Smooth muscle cell (in vitro differentiated cells): ENCODE results near the gene ARHGAP42. TPM values are rescaled to one million over a fixed set of nuclear protein-coding genes. Genes with fewer than 3 reads are reported as not detected.
A peak's percentile ranks its signal among the peaks of the same experiment; 100 is the strongest.

ENCODE experiments used
- DNase-seq: peaks from one replicate; lab custom pipeline; 2025; ENCODE audit not compliant: unreplicated experiment; lab: John Stamatoyannopoulos, UW
- H2AFZ ChIP-seq: fragments of 200-600 bp; sonication (generic); 2 replicates; pipeline ENCODE4 v1.6.0; 2016; ENCODE audit warnings: antibody characterized with exemption, low read depth, mild to moderate bottlenecking
- H3F3A ChIP-seq: fragments of 200-600 bp; sonication (generic); 2 replicates; pipeline ENCODE4 v1.6.0; 2017; ENCODE audit warnings: antibody characterized with exemption, low read depth
- H3K27ac ChIP-seq: fragments of 200-600 bp; sonication (generic); 2 replicates; pipeline ENCODE4 v1.5.1; 2016; ENCODE audit warnings: low read depth, mild to moderate bottlenecking
- H3K27me3 ChIP-seq: fragments of 200-600 bp; sonication (generic); 2 replicates; pipeline ENCODE4 v1.6.1; 2016; ENCODE audit warnings: low read depth, mild to moderate bottlenecking
- H3K36me3 ChIP-seq: fragments of 200-600 bp; sonication (generic); 2 replicates; pipeline ENCODE4 v1.5.1; 2016; ENCODE audit warnings: low read depth
- H3K4me1 ChIP-seq: fragments of 200-600 bp; sonication (generic); 2 replicates; pipeline ENCODE4 v1.5.1; 2016; ENCODE audit warnings: low read depth
- H3K4me2 ChIP-seq: fragments of 200-600 bp; sonication (generic); 2 replicates; pipeline ENCODE4 v1.6.0; 2016; ENCODE audit warnings: mild to moderate bottlenecking
- H3K4me3 ChIP-seq: fragments of 200-600 bp; sonication (generic); 2 replicates; pipeline ENCODE4 v1.5.1; 2016; ENCODE audit warnings: mild to moderate bottlenecking
- H3K79me2 ChIP-seq: fragments of 200-600 bp; sonication (generic); 2 replicates; pipeline ENCODE4 v1.6.0; 2016; ENCODE audit warnings: low read depth, mild to moderate bottlenecking
- H3K9ac ChIP-seq: fragments of 200-600 bp; sonication (generic); 2 replicates; pipeline ENCODE4 v1.6.0; 2016; ENCODE audit warnings: low read depth
- H3K9me3 ChIP-seq: fragments of 200-600 bp; sonication (generic); replicated peaks from 2 replicates; pipeline ENCODE4 v1.5.1; 2016; ENCODE audit warnings: low read depth
- H4K20me1 ChIP-seq: fragments of 200-600 bp; sonication (generic); 2 replicates; pipeline ENCODE4 v1.6.0; 2016; ENCODE audit warnings: low read depth
- CTCF ChIP-seq: fragments of 200-600 bp; sonication (generic); IDR thresholded peaks from 2 replicates; pipeline ENCODE4 v1.5.1; 2017; ENCODE audit warnings: borderline replicate concordance, mild to moderate bottlenecking, antibody characterized with exemption; ENCODE audit not compliant: insufficient read depth, poor library complexity, severe bottlenecking
- WGBS: methylation state at CpG from one replicate; pipeline ENCODE4 v1.1.7; 2016; ENCODE audit warnings: low lambda C conversion rate; 5-methylcytosine and 5-hydroxymethylcytosine counted together
- polyA plus RNA-seq: library from polyadenylated mRNA; unstranded; fragments of >200 nt; fragmentation: Nextera tagmentation; extraction: Ambion mirVana; gene quantifications from 2 replicates; pipeline ENCODE4 v1.2.1, GENCODE V29; 2016
- total RNA-seq: library from RNA; depleted of rRNA; stranded (reverse); fragments of >200 nt; gene quantifications from 2 replicates; pipeline ENCODE4 v1.2.3, GENCODE V29; 2014

The ARHGAP42 gene
- 49.3 and 53.4 TPM in 2 replicates for total RNA-seq
- 12.2 and 12.7 TPM in 2 replicates for polyA plus RNA-seq

- under 1% methylated on average over 66 of the region's 80 CpGs for whole genome bisulfite sequencing
- no peak for TF ChIP-seq CTCF
Observed at GRCh38 chr11:100687054-100687629, at the start of gene ARHGAP42. TSS of gene ARHGAP42 (plus strand) at chr11:100687288. CDS start at chr11:100687679, 391 bp downstream.

GRCh38 chr11:100637706-100638105 is 49.4 kb upstream of the ARHGAP42 start:
- Histone ChIP-seq H3K4me1 (peaks cover 12% of the 10 kb centered on the region), H3K27me3 (no peaks in the 10 kb centered on the region), H3F3A (no peaks in the 10 kb centered on the region), H2AFZ (no peak overlapping the region), H3K4me3 (no peak overlapping the region), H3K9ac (no peak overlapping the region), H3K4me2 (no peak overlapping the region), H3K9me3 (no peaks in the 10 kb centered on the region), H3K79me2 (no peaks in the 10 kb centered on the region), H3K36me3 (no peaks in the 10 kb centered on the region), H4K20me1 (no peaks in the 10 kb centered on the region), H3K27ac (no peak overlapping the region)
- DNase-seq: no peak
- no peak for TF ChIP-seq CTCF
- WGBS: 91% methylated on average over 10 of the region's 10 CpGs

More at GRCh38 chr11:100687054-100687629, at the start of gene ARHGAP42:
- Histone ChIP-seq H3K9ac (peak within 1 kb of the TSS; percentile 94), H3K79me2 (peaks cover 47% of the 10 kb centered on the region), H4K20me1 (peaks cover 13% of the 10 kb centered on the region), H3K4me1 (peaks cover 36% of the 10 kb centered on the region), H3K27ac (peak within 1 kb of the TSS; percentile 91), H3K27me3 (no peaks in the 10 kb centered on the region), H3F3A (peaks cover 6% of the 10 kb centered on the region), H2AFZ (peak within 1 kb of the TSS; percentile 97), H3K36me3 (no peaks in the 10 kb centered on the region), H3K4me3 (peak within 1 kb of the TSS; percentile 98), H3K4me2 (peak within 1 kb of the TSS; percentile 88), H3K9me3 (no peaks in the 10 kb centered on the region)
- peak; percentile 40 for DNase-seq

- peak overlapping the region; percentile 23 for H3K4me3 ChIP-seq
- H3K79me2 ChIP-seq: no peaks in the 10 kb centered on the region
- peak overlapping the region; percentile 10 for H3K9ac ChIP-seq
- H3K4me2 ChIP-seq: peak overlapping the region; percentile 73
- H3F3A ChIP-seq: no peaks in the 10 kb centered on the region
- no peaks in the 10 kb centered on the region for H4K20me1 ChIP-seq
- H2AFZ ChIP-seq: peak overlapping the region; percentile 93
- no peaks in the 10 kb centered on the region for H3K9me3 ChIP-seq
- peak overlapping the region; percentile 46 for H3K27ac ChIP-seq
- no peak for TF ChIP-seq CTCF
- peaks cover 12% of the 10 kb centered on the region for H3K4me1 ChIP-seq
- WGBS: 90% methylated on average over 1 of the region's 1 CpG
- no peak for DNase-seq
- no peaks in the 10 kb centered on the region for H3K27me3 ChIP-seq
- no peaks in the 10 kb centered on the region for H3K36me3 ChIP-seq
Observed at GRCh38 chr11:100638648-100639047, 48.4 kb upstream of the ARHGAP42 start.

- H3K27ac ChIP-seq: peak overlapping the region; percentile 46
- no peaks in the 10 kb centered on the region for H3K27me3 ChIP-seq
- no peaks in the 10 kb centered on the region for H3K36me3 ChIP-seq
- H3K9ac ChIP-seq: peak overlapping the region; percentile 10
- DNase-seq: no peak
- no peaks in the 10 kb centered on the region for H3K9me3 ChIP-seq
- H2AFZ ChIP-seq: peak overlapping the region; percentile 93
- peaks cover 12% of the 10 kb centered on the region for H3K4me1 ChIP-seq
- H3F3A ChIP-seq: no peaks in the 10 kb centered on the region
- WGBS: 31% methylated on average over 9 of the region's 9 CpGs
- TF ChIP-seq CTCF: no peak
- H4K20me1 ChIP-seq: no peaks in the 10 kb centered on the region
- H3K79me2 ChIP-seq: no peaks in the 10 kb centered on the region
- peak overlapping the region; percentile 23 for H3K4me3 ChIP-seq
- H3K4me2 ChIP-seq: peak overlapping the region; percentile 73
Observed at GRCh38 chr11:100639140-100639539, 47.9 kb upstream of the ARHGAP42 start.
